HepG2 (cell line): ENCODE results near the gene DDX17. TPM values are rescaled to one million over a fixed set of nuclear protein-coding genes. Genes with fewer than 3 reads are reported as not detected.

ENCODE experiments used
- CBX2 ChIP-seq, 2 experiments: fragments of 200-600 bp in 1 of 2; sonication (generic); formaldehyde crosslinking in 1 of 2; IDR thresholded peaks; 2 replicates each; pipeline versions ENCODE4 v1.7.0 to v1.8.1; 2018 to 2022; ENCODE audit warnings: low read depth in 2 of 2, low read length in 1 of 2, mild to moderate bottlenecking in 1 of 2, missing genetic modification reagents in 1 of 2
- CSRNP2 ChIP-seq: sonication (generic); formaldehyde crosslinking; conservative IDR thresholded peaks from 2 replicates; pipeline ENCODE4 v1.8.0; 2022; ENCODE audit warnings: low read depth, missing genetic modification reagents
- DMAP1 ChIP-seq: IDR thresholded peaks from 2 replicates; pipeline ENCODE4 v1.6.1; 2016
- DNMT1 ChIP-seq: sonication (generic); formaldehyde crosslinking; IDR thresholded peaks from 2 replicates; pipeline ENCODE4 v1.5.1; 2020; ENCODE audit warnings: mild to moderate bottlenecking, missing genetic modification reagents
- GFI1 ChIP-seq: sonication (generic); formaldehyde crosslinking; IDR thresholded peaks from 2 replicates; pipeline ENCODE4 v1.5.0; 2020; ENCODE audit warnings: missing genetic modification reagents, mild to moderate bottlenecking, borderline replicate concordance
- GLMP ChIP-seq: sonication (generic); formaldehyde crosslinking; IDR thresholded peaks from 2 replicates; pipeline ENCODE4 v1.9.0; 2021; ENCODE audit warnings: missing genetic modification reagents, mild to moderate bottlenecking, borderline replicate concordance
- MYNN ChIP-seq: sonication (generic); formaldehyde crosslinking; IDR thresholded peaks from 2 replicates; pipeline ENCODE4 v1.4.0; 2020; ENCODE audit warnings: mild to moderate bottlenecking, low read depth, missing genetic modification reagents
- NFKB2 ChIP-seq: sonication (generic); formaldehyde crosslinking; IDR thresholded peaks from 2 replicates; pipeline ENCODE4 v1.4.0; 2020; ENCODE audit warnings: missing genetic modification reagents, borderline replicate concordance
- PREB ChIP-seq: sonication (generic); formaldehyde crosslinking; IDR thresholded peaks from 2 replicates; pipeline ENCODE4 v1.4.0; 2020; ENCODE audit warnings: missing genetic modification reagents
- SNAPC2 ChIP-seq: sonication (generic); formaldehyde crosslinking; IDR thresholded peaks from 2 replicates; pipeline ENCODE4 v1.8.1; 2022; ENCODE audit warnings: mild to moderate bottlenecking, missing genetic modification reagents
- TAF1 ChIP-seq: sonication (generic); formaldehyde crosslinking; IDR thresholded peaks from 2 replicates; pipeline ENCODE4 v1.4.0; 2020; ENCODE audit warnings: missing genetic modification reagents
- TARDBP ChIP-seq: sonication (generic); formaldehyde crosslinking; IDR thresholded peaks from 2 replicates; pipeline ENCODE4 v1.8.0; 2022; ENCODE audit warnings: mild to moderate bottlenecking, missing genetic modification reagents
- THAP7 ChIP-seq: sonication (generic); formaldehyde crosslinking; IDR thresholded peaks from 2 replicates; pipeline ENCODE4 v1.8.1; 2023; ENCODE audit warnings: mild to moderate bottlenecking, missing genetic modification reagents
- TSC22D2 ChIP-seq: sonication (generic); formaldehyde crosslinking; IDR thresholded peaks from 2 replicates; pipeline ENCODE4 v1.5.1; 2020; ENCODE audit warnings: missing genetic modification reagents, mild to moderate bottlenecking, borderline replicate concordance
- ZMYM2 ChIP-seq: sonication (generic); formaldehyde crosslinking; IDR thresholded peaks from 2 replicates; pipeline ENCODE4 v1.8.0; 2022; ENCODE audit warnings: mild to moderate bottlenecking, missing genetic modification reagents
- ZNF33A ChIP-seq: sonication (generic); formaldehyde crosslinking; IDR thresholded peaks from 2 replicates; pipeline ENCODE4 v1.5.1; 2020; ENCODE audit warnings: missing genetic modification reagents, mild to moderate bottlenecking, moderate library complexity, borderline replicate concordance
- ZNF382 ChIP-seq: sonication (generic); formaldehyde crosslinking; IDR thresholded peaks from 2 replicates; pipeline ENCODE4 v1.5.0; 2020; ENCODE audit warnings: missing genetic modification reagents, mild to moderate bottlenecking, borderline replicate concordance
- ZNF460 ChIP-seq: sonication (generic); formaldehyde crosslinking; IDR thresholded peaks from 2 replicates; pipeline ENCODE4 v1.5.1; 2020; ENCODE audit warnings: missing genetic modification reagents, mild to moderate bottlenecking, borderline replicate concordance
- ZNF792 ChIP-seq: IDR thresholded peaks from 2 replicates; pipeline ENCODE4 v1.6.1; 2016
- polyA plus RNA-seq, 8 experiments: library from polyadenylated mRNA; depleted of rRNA in 3 of 8; stranded (reverse) in 7 of 8; unstranded in 1 of 8; fragments of >200 nt; fragmentation: Illumina TruSeq in 4 of 8; extraction: Trizol in 4 of 8; gene quantifications; 2 replicates each; pipeline versions ENCODE4 v1.2.1 to v1.2.3, GENCODE V29; 2011 to 2016; ENCODE audit warnings: low read depth in 4 of 8, missing spikeins in 1 of 8, mixed read lengths in 1 of 8; ENCODE audit not compliant: insufficient read depth in 1 of 8
- total RNA-seq, 5 experiments: library from RNA; depleted of rRNA; stranded (reverse); fragments of >200 nt; fragmentation: Illumina TruSeq; extraction: Trizol; gene quantifications; 2 replicates each; pipeline ENCODE4 v1.2.3, GENCODE V29; 2016; ENCODE audit warnings: low read depth in 1 of 5
- TF ChIP-seq, protein P1 (sequence below): sonication (generic); formaldehyde crosslinking; IDR thresholded peaks from 2 replicates; pipeline ENCODE4 v1.5.0; 2020; ENCODE audit warnings: mild to moderate bottlenecking, missing genetic modification reagents
- TF ChIP-seq, protein P2 (sequence below): sonication (generic); formaldehyde crosslinking; IDR thresholded peaks from 2 replicates; pipeline ENCODE4 v1.5.0; 2020; ENCODE audit warnings: missing genetic modification reagents, mild to moderate bottlenecking, borderline replicate concordance

DDX17 gene
- total and polyA plus RNA-seq, 2 of the 13 experiments (the other 11 are each of a cell fraction or from before 2014, with no cell fraction given): 238 to 344 TPM

DNA sequence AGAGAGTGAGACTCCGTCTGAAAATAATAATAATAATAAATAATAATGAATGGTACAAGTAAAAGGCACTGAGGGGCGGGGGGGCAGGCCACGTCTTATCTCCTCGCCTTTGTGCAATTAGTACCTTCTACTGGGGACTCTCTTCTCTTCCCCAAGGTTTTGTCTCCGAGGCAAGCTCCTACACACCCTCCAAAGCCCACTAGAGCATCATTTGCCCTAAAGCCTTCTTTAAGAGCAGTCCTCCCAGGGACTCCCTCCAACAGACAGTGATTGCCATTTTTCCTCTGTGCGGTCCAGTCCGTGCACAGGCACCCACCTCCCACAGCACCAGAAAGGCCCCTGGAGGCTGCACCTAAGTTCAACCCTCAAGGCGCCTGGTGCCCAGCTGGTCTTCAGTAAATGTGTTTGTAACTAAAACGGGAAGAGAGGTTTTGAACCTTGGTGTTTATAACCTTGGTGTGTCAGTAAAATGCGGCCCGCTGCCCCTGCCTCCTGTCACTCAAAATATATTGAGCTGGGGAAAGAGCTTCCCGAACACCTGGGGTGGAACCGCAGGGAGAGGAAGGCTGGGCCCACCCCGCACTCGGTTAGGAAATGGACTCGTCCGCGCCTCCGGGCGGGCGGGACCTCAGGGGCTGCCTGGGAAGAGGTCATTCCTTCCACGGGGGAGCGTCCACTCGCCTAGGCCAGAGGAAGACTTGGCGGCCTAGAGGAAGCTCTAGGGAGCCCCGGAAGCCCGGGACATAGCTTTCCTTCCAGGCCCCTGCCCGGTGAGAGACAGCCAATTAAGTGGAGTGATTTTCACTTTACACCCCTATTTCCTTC, 42.9 kb downstream of the DDX17 start (continued):
- no peak for TF ChIP-seq ZNF33A (CRISPR knock-in tag)
- TF ChIP-seq, protein P1, sequence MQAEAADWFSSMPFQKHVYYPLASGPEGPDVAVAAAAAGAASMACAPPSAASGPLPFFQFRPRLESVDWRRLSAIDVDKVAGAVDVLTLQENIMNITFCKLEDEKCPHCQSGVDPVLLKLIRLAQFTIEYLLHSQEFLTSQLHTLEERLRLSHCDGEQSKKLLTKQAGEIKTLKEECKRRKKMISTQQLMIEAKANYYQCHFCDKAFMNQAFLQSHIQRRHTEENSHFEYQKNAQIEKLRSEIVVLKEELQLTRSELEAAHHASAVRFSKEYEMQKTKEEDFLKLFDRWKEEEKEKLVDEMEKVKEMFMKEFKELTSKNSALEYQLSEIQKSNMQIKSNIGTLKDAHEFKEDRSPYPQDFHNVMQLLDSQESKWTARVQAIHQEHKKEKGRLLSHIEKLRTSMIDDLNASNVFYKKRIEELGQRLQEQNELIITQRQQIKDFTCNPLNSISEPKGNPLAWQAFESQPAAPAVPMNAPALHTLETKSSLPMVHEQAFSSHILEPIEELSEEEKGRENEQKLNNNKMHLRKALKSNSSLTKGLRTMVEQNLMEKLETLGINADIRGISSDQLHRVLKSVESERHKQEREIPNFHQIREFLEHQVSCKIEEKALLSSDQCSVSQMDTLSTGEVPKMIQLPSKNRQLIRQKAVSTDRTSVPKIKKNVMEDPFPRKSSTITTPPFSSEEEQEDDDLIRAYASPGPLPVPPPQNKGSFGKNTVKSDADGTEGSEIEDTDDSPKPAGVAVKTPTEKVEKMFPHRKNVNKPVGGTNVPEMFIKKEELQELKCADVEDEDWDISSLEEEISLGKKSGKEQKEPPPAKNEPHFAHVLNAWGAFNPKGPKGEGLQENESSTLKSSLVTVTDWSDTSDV (CRISPR knock-in tag): no peak
- TF ChIP-seq ZNF792: no peak
- no peak for TF ChIP-seq GFI1 (CRISPR knock-in tag)
- TF ChIP-seq, protein P2, sequence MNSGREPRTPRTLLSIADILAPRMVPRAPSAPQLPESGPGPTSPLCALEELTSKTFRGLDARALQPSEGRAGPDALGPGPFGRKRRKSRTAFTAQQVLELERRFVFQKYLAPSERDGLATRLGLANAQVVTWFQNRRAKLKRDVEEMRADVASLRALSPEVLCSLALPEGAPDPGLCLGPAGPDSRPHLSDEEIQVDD (CRISPR knock-in tag): no peak
- TF ChIP-seq TSC22D2: peak; percentile 39; the same call in 1 of the 2 replicates
- TF ChIP-seq GLMP (CRISPR knock-in tag): no peak
- no peak for TF ChIP-seq ZNF460 (CRISPR knock-in tag)
- no peak for TF ChIP-seq DNMT1
- TF ChIP-seq NFKB2 (CRISPR knock-in tag): no peak; the same call in 1 of the 2 replicates
- TF ChIP-seq SNAPC2 (CRISPR knock-in tag): no peak
- no peak for TF ChIP-seq THAP7 (CRISPR knock-in tag)
- TF ChIP-seq TAF1: peak; percentile 42; the same call in 1 of the 2 replicates
- TF ChIP-seq CSRNP2 (CRISPR knock-in tag): no peak
- TF ChIP-seq CBX2 (IDR thresholded peaks at IDR 0.05; ENCODE audit: low read depth, low read length): no peak
- no peak for TF ChIP-seq CBX2 (CRISPR knock-in tag; IDR thresholded peaks at IDR 0.05; ENCODE audit: low read depth)
- TF ChIP-seq PREB (CRISPR knock-in tag): no peak
- TF ChIP-seq DMAP1 (CRISPR knock-in tag): peak; percentile 33; the same call in 1 of the 2 replicates
- TF ChIP-seq TARDBP (CRISPR knock-in tag): peak; percentile 64
- TF ChIP-seq ZNF382: no peak
- TF ChIP-seq MYNN (CRISPR knock-in tag): no peak
- TF ChIP-seq ZMYM2: no peak
